GM04503 (cell line): Measurements from ENCODE around the gene SLC7A8.
"Not testable (repeated sequence)": the region's sequence is repeated elsewhere in the genome, so short reads cannot be mapped to it uniquely, and the experiment has no call there.

Source experiments
- DNase-seq: peaks from one replicate; pipeline ENCODE4 v3.0.0-alpha.2; 2012; ENCODE audit warnings: low read depth

The SLC7A8 gene

DNA sequence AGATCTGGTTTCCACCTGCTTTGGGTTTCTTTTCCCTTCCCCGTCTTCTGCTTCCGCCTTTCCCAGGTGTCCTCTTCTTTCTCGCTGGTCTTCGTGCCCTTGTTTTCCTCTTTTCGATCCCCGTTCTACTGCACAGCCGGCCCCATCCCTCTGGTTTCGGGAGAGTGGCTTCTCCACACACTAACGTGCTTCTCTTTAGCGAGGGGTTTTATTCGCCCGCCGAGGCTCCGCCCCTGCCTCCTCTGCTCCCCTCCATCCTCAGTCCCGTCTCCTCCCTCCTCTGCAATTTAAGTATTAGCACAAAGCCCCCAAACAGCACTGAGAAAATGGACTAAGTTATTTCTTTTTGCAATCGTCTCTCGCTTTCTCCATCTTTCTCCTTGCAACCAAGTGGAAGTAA, at the start of gene SLC7A8:
TSS of gene SLC7A8 (minus strand) at position 182 of the 400 bp plus-strand sequence. CDS start 746 bp downstream, outside the sequence.
- no peak for DNase-seq

DNA sequence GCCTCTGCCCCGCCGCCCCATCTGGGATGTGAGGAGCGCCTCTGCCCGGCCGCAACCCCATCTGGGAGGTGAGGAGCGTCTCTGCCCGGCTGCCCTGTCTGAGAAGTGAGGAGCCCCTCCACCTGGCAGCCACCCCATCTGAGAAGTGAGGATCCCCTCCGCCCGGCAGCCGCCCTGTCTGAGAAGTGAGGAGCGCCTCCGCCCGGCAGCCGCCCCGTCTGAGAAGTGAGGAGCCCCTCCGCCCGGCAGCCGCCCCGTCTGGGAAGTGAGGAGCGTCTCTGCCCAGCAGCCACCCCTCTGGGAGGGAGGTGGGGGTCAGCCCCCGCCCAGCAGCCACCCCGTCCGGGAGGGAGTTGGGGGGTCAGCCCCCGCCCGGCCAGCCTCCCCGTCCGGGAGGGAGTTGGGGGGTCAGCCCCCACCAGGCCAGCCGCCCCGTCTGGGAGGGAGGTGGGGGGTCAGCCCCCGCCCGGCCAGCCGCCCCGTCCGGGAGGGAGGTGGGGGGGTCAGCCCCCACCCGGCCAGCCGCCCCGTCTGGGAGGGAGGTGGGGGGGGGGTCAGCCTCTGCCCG, 48.9 kb upstream of the SLC7A8 start:
- not testable (repeated sequence) for DNase-seq

DNA sequence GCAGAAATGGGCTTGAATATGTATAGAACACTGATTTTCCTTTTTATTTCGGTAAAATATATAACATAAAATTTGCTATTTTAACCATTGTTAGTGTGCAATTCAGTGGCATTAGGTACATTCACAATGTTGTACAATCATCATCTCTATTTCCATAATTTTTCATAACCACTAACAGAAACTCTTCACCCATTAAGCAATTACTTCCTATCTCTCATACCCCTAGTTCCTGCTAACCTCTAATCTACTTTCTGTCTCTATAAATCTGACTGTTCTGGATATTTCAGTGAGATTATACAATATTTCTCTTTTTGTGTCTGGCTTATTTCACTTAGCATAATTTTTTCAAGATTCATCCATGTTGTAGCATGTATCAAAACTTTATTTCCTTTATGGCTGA, 45.4 kb upstream of the SLC7A8 start:
- DNase-seq: no peak

- DNase-seq: no peak
Measured at GRCh38 chr14:23227566-23227965, 44.1 kb upstream of the SLC7A8 start.

DNA sequence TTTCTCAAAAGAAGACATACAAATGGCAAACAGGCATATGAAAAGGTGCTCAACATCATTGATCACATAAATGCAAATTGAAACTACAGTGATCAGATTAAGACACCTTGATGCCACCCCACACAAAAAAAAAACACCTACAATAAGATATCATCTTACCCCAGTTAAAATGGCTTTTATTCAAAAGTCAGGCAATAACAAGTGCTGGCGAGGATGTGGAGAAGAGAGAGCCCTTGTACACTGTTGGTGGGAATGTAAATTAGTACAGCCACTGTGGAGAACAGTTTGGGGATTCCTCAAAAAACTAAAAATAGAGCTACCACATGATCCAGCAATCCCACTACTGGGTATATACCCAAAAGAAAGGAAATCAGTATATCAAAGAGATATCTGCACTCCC, 41.5 kb upstream of the SLC7A8 start:
- not testable (repeated sequence) for DNase-seq

GRCh38 chr14:23219075-23219474, 35.6 kb upstream of the SLC7A8 start:
- no peak for DNase-seq

DNA sequence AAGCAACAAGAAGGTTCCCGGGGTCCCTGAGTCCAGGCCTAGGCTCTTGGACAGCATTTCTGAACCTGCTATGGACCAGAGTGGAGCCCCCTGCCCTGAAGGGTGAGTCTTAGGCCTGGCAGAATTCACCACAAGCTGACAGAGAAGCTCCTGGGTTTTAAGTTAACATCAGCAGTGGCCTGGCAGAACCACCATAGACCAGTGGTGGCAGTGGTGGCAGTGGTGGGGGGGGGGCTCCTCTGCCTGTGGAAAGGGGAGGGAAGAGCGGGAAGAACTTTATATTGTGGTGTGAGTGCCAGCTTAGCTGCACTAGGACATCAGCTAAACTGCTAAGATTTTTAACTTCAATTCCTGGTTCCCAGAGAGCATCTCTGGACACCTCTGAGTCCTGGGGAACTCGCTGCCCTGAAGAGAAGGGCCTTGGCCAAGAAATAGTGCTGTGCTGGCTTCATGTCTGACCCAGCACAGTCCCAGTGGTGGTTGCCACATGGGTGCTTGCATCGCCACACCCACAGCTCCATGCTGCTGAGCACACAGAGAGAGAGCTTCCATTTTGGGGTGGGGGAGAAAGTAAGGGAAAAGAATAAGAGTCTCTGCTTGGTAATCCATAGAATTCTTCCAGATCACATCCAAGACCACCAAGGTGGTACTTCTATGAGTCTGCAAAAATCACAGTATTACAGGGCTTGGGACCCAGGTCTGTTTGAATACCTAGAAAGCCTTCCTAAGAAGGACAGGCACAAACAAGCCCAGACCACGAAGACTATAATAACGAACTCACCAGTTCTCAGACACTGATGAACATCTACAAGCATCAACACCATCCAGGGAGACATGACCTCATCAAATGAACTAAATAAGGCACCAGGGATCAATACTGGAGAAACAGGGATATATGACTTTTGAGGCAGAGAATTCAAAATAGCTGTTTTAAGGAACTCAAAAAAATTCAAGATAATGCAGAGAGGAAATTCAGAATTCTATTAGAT, 33.9 kb upstream of the SLC7A8 start:
- DNase-seq: no peak

- DNase-seq: no peak
Measured at GRCh38 chr14:23215421-23215820, 32.0 kb upstream of the SLC7A8 start.

GRCh38 chr14:23209651-23210423, 26.4 kb upstream of the SLC7A8 start:
- no peak for DNase-seq

DNA sequence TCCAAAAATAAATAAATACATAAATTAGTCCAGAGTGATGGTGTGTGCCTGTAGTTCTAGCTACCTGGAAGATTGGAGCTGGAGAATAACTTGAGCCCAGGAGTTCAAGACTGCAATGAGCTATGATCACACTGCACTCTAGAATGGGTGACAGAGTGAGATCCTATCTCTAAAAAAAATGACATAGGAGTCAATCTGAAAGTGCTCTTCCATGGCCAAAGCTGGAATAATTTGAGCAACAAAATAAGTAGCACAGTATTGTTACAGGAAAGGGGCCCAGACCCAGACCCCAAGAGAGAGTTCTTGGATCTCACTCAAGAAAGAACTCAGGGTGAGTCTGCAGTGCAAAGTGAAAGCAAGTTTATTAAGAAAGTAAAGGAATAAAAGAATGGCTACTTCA, 24.9 kb upstream of the SLC7A8 start:
- no peak for DNase-seq

GRCh38 chr14:23207146-23207540, 23.7 kb upstream of the SLC7A8 start:
- no peak for DNase-seq

DNA sequence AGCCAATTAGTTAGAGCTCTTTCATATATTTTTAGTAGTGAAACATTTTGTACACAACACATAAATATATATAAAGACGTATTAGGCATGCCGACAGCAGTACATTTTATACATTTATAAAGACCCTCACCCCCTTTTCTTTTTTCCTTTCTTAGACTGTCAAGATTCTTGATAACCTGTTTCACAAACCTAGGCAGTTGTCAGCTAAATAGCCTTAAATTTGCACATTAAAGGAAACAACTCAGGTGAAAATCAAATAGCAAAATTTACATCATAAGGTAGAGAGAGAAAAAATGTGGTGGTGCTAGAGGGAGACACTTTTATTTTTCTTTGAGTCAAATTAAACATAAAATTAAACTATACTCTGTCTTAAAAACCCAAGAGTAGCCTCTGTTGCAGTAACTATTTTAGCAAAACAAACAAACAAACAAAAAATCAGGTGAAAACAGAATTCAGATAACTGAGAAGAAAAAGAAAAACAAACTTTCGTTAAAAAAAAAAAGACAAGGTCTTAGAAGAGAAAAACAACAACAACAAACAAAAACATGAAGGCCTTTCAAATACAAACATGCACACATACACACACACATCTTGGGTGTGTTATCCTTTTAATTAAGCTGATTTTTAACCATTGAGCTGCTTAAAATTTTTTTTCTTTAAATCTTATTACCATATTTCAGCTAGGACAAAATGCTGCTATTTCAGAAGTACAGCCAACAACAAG, 23.1 kb upstream of the SLC7A8 start:
- DNase-seq: no peak

- no peak for DNase-seq
Measured at GRCh38 chr14:23202001-23202400, 18.5 kb upstream of the SLC7A8 start.

DNA sequence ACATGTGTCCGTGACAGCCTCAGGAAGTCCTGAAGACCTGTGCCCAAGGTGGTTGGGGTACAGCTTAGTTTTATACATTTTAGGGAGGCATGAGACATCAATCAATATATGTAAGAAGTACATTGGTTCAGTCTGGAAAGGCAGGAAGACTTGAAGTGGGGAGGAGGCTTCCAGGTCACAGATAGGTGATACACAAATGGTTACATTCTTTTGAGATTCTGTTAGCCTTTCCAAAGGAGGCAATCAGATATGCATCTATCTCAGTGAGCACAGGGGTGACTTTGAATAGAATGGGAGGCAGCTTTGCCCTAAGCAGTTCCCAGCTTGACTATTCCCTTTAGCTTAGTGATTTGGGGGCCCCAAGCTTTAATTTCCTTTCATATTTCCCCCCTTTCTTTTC, 15.7 kb upstream of the SLC7A8 start:
- DNase-seq: not testable (repeated sequence)

DNA sequence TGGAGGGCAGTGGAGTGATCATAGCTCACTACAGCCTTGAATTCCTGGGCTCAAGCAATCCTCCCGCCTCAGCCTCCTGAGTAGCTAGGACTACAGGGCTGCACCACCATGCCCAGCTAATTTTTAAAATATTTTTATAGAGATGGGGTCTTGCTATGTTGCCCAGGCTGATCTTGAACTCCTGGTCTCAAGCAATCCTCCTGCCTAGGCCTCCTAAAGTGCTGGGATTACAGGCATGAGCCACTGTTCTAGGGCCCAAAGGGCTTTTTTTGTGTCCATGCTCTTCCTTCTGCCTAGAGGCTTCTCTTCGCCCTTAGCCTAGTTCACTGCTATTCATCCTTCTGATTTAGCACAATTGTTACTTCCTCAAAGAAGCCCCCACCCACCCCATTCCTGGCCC, 13.0 kb upstream of the SLC7A8 start:
- DNase-seq: not testable (repeated sequence)

- no peak for DNase-seq
Measured at GRCh38 chr14:23195552-23196101, 12.2 kb upstream of the SLC7A8 start.

- no peak for DNase-seq
Measured at GRCh38 chr14:23193432-23193831, 10.0 kb upstream of the SLC7A8 start.

GRCh38 chr14:23187925-23188324, 4.5 kb upstream of the SLC7A8 start:
- DNase-seq: no peak

- no peak for DNase-seq
Measured at GRCh38 chr14:23186913-23187654, 3.6 kb upstream of the SLC7A8 start.

DNA sequence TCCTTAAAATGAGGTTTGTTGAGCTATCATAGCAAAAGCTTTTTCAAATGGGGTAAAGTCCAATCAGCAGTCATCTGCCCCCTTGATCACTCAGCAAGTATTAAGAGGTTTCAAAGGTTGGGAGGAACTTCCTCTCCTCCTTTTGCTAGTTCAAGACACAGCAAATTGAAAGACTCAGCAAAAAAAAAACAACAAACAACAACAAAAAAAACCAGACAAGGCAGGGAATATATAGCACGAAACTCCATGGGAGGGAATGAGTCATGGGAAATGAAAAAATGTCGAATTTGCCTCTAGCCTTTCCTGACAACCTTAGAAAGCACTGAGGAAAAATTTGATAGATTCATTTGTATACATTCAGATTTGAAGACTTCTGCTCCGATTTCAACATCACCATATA, 1.6 kb upstream of the SLC7A8 start:
- no peak for DNase-seq

- no peak for DNase-seq
Measured at GRCh38 chr14:23183158-23183470, 346 bp downstream of the SLC7A8 start.
